ENCODE results near the gene AFDN. TPM values are rescaled to one million over a fixed set of nuclear protein-coding genes. Genes with fewer than 3 reads are reported as not detected.

Gene AFDN
- total RNA-seq, 1 donor from 2014 or later: 212 TPM

DNA sequence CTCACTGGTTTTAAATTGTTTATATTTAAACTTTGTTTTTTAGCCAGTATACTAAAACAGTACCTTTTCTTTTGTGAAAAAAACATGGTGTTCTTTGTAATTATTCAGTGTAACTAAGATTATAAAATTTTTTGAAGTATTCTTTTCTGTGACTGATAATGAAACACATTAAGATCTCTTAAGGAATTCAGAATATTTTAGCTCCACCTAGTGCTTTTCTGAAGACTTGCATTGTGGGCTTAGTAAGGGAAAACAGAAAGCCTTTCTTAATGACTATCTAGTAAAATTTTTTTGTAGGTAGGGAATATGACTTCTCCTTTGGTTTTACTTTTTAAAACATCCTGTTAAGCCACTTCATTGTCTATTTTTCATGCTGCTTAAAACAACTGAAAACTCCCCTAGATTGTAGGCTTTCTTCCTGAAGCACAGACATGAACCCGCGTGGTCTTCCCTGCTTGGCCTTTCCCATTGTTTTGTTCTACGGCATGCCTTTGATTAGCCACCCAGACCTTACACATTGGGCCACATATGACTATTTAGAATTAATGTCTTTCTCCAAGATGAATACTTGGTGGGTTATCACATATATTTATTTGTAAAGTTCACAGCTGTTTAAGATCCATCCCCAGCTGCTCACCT lies 72.1 kb downstream of the AFDN start:
- intact Hi-C loops (cut with DNase I): no loop called here
- ATAC-seq (peak; percentile 57), DNase-seq (ENCODE audit: low spot score) (no peak)

DNA sequence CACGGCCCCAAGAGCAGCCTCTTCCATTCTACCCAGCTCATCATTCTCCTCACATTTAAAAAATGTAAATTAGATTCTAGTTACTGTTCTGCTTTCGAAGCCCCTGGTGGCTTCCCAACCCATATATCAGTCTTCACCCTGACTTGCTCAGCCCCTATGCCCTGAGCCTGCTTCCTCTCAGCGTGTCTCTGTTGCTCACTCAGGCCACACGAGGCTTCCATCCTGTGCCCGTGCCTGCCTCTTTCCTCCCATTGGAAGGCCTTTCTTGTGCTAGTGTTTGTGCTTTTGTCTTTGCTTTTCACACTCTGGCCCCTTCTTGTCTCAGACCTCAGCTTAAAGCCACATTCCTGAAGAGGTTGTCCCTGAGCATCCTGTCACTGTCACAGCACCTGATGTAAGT lies 78.1 kb downstream of the AFDN start:
- DNase-seq (ENCODE audit: low spot score) (no peak), ATAC-seq (no peak)
- intact Hi-C loops (cut with DNase I): no loop called here

DNA sequence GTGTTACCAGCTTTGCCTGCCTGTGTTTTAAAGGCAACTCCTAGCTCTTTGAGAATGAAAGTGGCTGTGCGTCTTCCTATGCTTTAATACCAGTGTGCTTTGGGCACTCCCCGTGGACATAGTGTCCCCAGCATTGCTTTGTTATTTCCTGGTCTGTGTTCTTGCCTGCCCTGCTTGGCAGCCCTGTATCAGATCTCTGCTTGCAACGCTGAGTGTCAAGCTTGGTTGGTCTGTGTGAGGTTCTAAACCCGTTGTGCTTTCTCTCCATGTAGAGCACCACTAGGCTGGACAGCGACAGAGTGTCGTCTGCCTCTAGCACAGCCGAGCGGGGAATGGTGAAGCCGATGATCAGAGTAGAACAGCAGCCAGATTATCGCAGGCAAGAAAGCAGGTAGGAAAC lies 80.2 kb downstream of the AFDN start:
- peak; percentile 74 for ATAC-seq
- no peak for DNase-seq (ENCODE audit: low spot score)

DNA sequence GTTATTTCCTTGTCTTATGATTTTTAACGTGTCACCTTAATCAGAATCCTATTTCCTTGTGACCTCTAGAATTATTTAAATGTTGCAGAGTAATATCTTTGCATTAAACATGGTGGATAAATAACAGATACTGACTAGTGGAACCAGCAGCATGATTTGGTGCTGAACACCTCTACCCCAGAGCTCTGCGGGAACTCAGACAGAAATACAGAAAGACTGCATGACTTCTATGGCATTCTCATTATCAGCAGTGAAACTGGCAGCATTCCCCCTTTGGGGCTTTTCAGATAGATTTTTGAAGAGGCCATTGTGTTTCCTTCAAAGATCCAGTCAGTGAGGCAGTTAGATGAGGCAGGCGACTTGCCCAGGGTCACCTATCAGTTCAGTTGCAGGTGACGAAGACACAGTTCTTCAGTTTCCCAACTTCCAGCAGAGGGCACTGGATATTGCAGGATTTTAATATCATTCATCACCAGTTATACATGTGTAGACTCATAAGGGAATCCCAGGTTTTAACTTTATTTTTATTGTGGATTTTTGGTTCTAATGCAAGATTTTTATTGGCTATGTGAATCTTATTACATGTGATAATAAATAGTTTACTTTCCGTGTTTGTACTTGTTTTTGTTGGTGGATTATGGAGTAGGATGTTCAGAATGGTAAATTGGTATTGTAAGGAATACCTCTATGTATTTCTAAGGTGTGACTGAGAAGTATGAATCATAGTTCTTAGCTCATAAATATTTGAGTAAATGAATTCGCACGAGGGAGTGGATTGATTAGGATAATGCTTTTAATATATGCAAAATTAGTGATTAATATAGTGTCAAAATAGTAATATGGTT lies 81.3 kb downstream of the AFDN start:
- intact Hi-C loops (cut with DNase I): no loop called here
- DNase-seq (ENCODE audit: low spot score) (no peak), ATAC-seq (peak; percentile 71)

More for the DNA sequence above, 80.2 kb downstream of the AFDN start:
- intact Hi-C loops (cut with DNase I): no loop called here

DNA sequence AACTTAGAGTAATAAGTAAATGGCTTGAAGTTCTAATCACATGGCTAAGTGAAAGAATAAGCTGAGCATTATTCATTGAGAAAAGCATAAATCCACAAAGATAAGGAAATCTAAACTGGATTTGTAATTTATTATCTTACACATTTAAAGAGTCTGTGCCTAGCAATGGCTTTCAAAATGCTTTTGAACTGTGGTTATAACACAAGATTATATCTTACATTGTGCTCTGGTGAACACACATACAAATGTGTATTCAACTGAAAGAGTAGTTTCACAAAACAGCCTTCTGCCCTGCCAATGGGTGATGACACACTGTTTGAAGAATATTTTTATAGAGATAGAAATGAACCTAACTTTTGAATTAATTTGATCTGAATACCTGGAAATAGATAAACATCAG lies 83.3 kb downstream of the AFDN start:
- ATAC-seq: no peak
- DNase-seq (ENCODE audit: low spot score): no peak
- intact Hi-C loops (cut with DNase I): loop anchor here (5.0 kb wide), 1 partner anchor 222 kb away; no protein-coding TSS in a partner anchor

DNA sequence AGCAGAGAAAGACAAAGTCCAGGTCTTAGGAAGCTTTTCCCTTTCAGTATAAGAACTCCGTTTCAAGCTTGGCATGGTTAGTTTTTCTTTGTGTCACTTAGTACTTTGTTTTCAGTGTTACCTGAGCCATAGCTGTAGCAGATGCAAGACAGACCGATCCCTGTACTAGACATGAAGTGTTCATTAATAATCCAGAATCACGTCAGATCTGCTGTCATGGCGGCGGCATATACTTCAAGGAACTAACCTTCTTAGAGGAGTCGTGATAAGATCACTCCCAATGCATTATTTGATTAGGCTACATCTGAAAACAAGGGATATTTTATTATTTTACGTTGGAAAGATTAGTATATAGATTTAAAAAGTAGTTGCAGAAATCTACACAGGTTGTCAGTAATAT lies 83.9 kb downstream of the AFDN start:
- ATAC-seq (no peak), DNase-seq (ENCODE audit: low spot score) (no peak)
- intact Hi-C loops (cut with DNase I): loop anchor here (5.0 kb wide), 1 partner anchor 222 kb away; no protein-coding TSS in a partner anchor

DNA sequence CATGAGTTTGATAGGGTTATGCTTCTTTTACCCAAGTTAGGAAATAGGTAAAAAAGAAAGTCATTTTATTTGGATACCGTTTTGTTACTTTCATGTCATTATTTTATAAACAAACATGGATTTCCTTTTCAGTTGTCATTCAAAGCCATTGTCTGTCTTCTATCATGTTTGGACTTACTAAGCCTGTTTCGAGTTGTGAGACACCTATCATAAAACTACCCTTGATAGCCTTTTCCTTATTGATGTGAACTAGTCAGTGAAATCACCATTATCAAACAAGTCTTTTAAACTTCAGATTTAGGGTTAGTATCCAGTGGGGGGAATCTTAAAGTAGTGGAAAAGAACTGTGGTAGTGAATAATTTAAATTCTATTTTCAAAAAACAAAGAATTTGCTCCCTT lies 85.8 kb downstream of the AFDN start:
- intact Hi-C loops (cut with DNase I): loop anchor here (5.0 kb wide), 1 partner anchor 220 kb away; no protein-coding TSS in a partner anchor
- no peak for DNase-seq (ENCODE audit: low spot score)
- ATAC-seq: no peak

DNA sequence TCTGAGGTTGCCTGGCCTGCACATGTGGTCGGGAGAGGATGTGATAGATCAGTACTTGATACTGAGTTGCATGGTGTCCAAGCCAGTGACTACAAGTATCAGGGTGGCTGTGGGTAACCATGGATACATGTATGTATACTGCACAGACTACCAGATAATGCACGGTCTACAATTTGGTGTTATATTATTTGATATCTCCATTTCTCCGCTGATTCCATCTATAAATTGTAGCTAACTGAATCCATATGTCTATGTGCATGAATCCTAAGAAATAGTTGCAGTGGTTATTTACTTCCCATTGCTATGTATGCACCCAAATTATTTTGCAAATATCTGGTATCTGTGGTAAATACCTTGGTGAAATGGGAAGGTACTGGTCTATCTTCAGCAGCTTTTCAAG lies 87.0 kb downstream of the AFDN start:
- no peak for ATAC-seq
- intact Hi-C loops (cut with DNase I): loop anchor here (5.0 kb wide), 1 partner anchor 219 kb away; no protein-coding TSS in a partner anchor
- no peak for DNase-seq (ENCODE audit: low spot score)

DNA sequence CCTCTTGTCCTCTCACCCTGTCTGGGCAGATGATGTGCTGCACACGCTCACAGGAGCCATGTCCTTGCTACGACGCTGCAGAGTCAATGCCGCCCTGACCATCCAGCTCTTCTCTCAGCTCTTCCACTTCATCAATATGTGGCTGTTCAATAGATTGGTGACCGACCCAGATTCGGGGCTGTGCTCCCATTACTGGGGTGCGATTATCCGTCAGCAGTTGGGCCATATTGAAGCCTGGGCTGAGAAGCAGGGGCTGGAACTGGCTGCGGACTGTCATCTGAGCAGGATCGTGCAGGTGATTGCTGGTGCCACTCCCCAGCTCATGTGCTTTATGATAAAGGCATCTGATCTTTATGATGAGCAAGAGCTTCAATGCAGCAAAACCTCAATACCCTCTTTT lies 88.4 kb downstream of the AFDN start:
- DNase-seq (ENCODE audit: low spot score) (no peak), ATAC-seq (no peak)
- intact Hi-C loops (cut with DNase I): no loop called here

DNA sequence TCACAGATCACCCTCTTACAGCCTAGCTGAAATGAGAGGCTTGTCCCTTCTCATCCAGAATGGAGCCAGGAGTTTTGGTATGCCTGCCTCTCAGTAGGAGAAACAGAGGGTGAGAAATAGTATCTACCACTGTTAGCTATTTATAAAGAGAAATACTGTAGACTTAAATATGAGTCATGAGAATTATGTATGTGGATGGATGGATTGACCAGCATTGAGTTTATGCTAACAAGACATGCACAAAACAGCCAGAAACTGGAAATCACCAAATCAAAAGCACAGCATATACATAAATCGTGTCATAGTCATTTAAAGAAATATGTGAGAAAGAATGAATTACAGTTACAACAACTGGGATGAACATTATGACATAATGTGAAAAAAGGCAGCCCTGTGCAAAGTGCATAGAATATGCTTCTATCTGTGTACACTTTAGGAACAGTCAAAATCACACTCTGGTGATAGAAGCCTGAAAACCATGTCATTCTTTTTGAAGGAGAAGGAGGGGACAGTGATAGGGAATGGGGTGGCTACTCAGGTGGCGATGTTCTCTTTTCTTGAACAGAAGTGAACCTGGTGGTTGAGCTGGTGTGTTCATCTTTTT lies 90.9 kb downstream of the AFDN start:
- ATAC-seq (no peak), DNase-seq (ENCODE audit: low spot score) (no peak)
- intact Hi-C loops (cut with DNase I): no loop called here

DNA sequence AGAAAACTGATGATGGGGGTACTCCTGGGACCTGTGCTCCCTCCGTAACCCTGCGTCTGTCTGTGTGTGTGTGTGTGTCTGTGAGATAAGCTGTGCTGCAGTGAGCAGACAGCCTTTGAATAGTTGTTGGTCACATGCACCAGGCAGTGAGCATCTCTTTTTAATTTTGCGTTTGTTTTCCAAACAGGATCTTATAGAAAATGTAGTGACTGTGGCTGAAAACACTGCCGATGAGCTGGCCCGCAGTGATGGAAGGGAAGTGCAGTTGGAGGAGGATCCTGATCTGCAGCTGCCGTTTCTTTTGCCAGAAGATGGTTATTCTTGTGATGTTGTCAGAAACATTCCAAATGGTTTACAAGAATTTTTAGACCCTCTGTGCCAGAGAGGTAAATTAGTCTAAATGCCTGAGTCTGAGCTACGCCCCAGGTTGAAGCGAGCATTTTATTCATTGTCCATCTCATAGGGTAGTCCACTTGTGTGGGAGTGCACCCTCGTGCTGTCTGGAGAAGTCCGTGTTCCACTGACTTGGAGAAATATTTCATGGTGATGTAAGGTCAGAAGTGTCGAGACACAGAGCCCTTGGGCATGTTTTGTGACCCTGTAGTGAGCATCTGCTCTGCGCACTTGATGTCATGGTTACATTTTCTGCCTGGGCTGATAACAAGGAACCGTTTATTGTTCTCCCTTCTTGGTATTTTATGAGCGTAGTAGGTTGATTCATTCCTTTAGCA lies 92.0 kb downstream of the AFDN start:
- intact Hi-C loops (cut with DNase I): no loop called here
- peak; percentile 58 for ATAC-seq
- no peak for DNase-seq (ENCODE audit: low spot score)

DNA sequence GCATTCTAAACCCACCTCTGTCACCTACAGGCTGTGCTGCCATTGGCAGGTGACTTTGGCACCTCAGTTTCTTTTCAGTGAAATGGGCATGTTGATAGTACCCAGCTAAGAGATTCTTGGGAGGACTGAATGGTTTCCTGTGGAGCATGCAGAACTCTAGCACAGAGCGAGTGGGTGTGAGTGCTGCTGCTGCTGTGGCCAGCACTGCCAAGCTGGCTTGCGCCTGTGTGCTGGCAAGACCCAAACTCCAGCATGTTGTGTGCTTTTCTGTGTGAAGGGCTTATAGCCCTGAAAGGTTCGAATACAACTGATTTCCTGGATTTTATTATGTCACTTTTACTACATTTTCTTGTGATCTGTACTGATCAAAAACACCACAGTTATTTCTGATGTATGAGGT lies 92.6 kb downstream of the AFDN start:
- no peak for DNase-seq (ENCODE audit: low spot score)
- intact Hi-C loops (cut with DNase I): no loop called here

DNA sequence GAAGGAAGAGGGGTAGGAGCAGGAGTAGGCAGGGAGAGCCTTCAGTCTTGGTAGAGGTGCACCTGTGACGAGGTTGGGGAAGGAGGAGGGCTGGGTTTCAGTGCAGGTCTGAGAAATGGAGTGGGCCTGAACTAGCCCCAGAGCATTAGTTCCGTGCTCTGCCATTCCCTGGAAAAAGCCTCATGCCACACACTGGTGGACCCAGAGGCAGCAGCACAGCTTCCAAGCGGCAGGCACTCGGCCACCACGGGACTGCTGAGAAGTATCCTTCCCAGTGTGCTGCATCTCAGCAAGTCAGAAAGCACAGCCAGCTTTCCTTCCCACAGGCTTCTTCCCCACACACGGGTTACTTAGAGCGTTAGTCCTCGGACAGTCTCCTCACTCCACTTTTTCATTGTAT lies 93.5 kb downstream of the AFDN start:
- ATAC-seq (peak; percentile 20), DNase-seq (ENCODE audit: low spot score) (no peak)
- intact Hi-C loops (cut with DNase I): no loop called here

More for the DNA sequence above, 92.6 kb downstream of the AFDN start:
- ATAC-seq: peak; percentile 23

DNA sequence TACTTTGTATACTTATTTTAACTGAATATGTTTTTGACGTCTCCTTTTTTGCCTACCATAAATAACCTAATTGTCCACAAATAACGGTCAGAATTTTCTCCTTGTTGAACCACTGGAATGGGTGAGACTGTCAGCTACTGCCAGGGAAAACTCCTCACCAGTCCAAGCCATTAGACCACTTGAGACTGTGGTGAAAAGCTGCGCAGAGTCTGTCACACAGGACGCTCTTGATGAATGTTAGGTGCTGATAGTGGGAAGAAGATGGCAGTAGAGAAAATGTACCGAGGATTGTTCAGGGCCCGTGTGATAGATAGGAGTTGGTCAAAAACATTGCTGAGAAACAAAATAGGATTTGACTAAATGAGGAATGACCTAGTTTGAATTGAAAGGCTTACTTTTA lies 95.1 kb downstream of the AFDN start:
- DNase-seq (ENCODE audit: low spot score) (no peak), ATAC-seq (no peak)
- intact Hi-C loops (cut with DNase I): no loop called here

DNA sequence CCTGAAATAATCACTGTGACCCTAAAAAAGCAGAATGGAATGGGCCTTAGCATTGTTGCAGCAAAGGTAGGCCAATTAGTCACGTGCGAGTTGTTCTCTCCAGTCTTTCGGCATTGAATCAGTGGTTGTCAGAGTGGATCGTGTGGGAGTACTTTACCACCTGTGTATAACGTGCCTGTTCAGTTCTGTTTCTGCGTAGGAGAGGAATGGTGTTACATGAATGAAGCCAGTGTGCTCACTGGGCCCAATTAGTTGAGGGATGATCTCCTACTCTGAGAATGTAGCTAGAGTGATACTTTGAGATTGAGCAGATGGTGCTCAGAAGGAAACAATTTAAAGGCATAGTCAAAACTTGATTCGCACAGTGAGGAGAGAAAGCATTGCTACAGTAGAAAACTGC lies 98.3 kb downstream of the AFDN start:
- intact Hi-C loops (cut with DNase I): no loop called here
- ATAC-seq (no peak), DNase-seq (ENCODE audit: low spot score) (no peak)

DNA sequence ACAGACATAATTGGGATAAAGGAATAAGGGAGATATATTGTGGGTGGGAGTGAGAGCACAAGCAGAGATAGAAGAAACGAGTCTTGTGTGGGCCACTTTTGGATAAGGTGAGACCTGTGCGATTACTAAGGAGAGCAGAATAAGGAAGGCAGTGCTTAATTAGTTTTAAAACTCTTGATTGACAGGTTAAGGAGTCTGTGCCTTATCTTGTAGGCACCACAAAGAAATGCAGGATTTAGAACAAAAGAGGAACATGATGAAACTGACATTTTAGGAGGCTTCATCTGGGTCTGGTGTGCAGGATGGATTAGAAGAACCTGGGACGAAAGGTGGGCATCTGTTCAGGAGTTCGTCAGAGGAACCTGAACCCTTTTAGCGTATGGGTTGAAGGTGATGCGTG lies 100.5 kb downstream of the AFDN start:
- DNase-seq (ENCODE audit: low spot score) (no peak), ATAC-seq (no peak)

DNA sequence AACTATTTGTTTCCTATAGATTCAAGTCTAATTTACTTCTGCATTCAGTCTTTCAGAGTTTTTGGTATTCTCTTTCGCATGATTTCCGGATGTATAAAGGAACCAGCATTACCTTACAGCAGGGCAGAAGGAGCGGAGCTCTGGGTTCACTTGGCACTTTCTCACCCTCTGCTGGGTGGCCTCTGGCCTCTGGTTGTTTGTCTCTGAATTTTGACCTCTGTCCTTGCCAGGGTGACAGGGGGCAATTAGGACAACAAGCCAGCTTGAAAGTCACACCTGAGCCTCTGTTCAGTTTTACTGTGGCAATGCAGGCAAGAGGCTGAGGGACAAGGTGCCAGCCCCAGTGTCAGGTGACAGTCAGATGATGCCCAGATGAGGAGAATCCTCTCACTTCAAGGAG lies 101.4 kb downstream of the AFDN start:
- DNase-seq (ENCODE audit: low spot score) (no peak), ATAC-seq (no peak)
- intact Hi-C loops (cut with DNase I): no loop called here

More for the DNA sequence above, 100.5 kb downstream of the AFDN start:
- intact Hi-C loops (cut with DNase I): no loop called here

DNA sequence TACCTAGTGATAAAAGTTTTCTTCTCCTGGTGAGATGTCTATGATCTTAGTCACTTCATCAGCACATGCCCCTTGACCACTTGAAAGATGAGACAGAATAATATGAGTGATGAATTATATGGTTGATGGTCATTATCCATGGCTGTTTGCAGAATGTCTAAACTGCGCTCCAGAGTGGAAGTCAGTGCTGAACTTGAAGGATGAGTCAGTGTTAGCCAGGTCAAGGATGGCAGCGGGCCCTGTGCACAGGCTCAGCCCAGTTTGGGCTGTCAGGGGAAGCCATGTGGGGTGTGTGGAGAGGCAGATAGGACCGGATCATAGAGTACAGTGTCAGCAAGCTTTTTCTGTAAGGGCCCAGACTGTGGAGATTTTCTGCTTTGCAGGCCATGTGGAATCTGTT lies 103.6 kb downstream of the AFDN start:
- DNase-seq (ENCODE audit: low spot score) (no peak), ATAC-seq (no peak)
- intact Hi-C loops (cut with DNase I): no loop called here

DNA sequence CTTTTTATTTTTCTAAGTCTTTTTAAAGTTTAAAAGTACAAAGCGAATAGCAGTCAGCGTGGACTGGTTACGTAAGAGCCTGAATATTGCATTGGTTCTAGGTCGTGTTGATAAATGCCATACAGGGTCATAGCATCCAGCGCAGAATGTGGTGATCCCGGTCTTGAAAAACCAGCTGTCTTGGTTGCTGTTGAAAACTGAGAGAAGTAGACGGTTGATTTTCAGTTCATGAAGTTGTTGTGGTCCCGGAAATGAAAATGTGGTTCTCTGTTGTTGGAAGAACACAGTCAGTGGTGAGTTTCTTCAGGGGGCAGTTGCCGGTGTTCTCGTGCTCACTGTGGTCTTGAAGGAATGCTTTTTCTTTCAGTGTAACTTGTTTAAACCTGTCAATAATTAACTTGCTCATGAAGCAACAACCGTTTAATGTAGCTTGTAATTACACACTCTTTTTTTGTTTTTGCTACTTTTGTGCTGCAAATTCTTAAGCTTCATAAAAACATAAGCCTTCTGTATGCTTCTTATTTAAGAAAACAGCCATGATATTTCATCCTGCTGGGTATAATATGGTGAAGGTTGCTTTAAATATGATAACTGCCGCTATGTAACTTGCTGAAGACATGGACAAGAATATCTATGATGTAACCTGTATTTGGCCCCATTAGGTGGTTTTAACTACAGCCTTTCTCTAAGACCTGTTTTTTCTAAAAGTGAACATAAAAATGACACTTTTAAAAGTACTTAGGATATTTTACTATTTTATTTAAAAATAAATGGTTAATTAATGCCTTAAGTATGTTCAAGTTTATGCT lies 106.0 kb downstream of the AFDN start:
- no peak for DNase-seq (ENCODE audit: low spot score)
- intact Hi-C loops (cut with DNase I): no loop called here
- ATAC-seq: peak; percentile 85
